Mesothelial cell of epicardium (in vitro differentiated cells): Measurements from ENCODE around the gene RAB40B. TPM values are rescaled to one million over a fixed set of nuclear protein-coding genes. Genes with fewer than 3 reads are reported as not detected.

Source experiments
- DNase-seq, 2 experiments: peaks; one replicate each; pipeline ENCODE4 v3.0.0; 2021; ENCODE audit warnings: low spot score in 2 of 2; ENCODE audit not compliant: unreplicated experiment in 2 of 2
- H3K27ac Mint-ChIP-seq: 2 replicates; pipeline ENCODE4 v1.8.0; 2021; ENCODE audit warnings: mixed read lengths
- H3K27me3 Mint-ChIP-seq: 2 replicates; pipeline ENCODE4 v1.8.0; 2021; ENCODE audit warnings: low read depth, mixed read lengths
- H3K36me3 Mint-ChIP-seq: 2 replicates; pipeline ENCODE4 v1.8.0; 2021; ENCODE audit warnings: mixed read lengths
- H3K4me1 Mint-ChIP-seq: 2 replicates; pipeline ENCODE4 v1.8.0; 2021; ENCODE audit warnings: mixed read lengths
- H3K4me3 Mint-ChIP-seq: 2 replicates; pipeline ENCODE4 v1.8.0; 2021; ENCODE audit warnings: mild to moderate bottlenecking, moderate library complexity, mixed read lengths
- H3K9me3 Mint-ChIP-seq: 2 replicates; pipeline ENCODE4 v1.8.0; 2021; ENCODE audit warnings: mixed read lengths
- CTCF ChIP-seq: fragments of 200-600 bp; sonication (generic); IDR thresholded peaks from one replicate; pipeline ENCODE4 v1.5.0; 2021; ENCODE audit warnings: antibody characterized with exemption; ENCODE audit not compliant: unreplicated experiment
- total RNA-seq: library from RNA; stranded (reverse); gene quantifications from 3 replicates; pipeline ENCODE4 v1.2.1, GENCODE V29; 2021

The RAB40B gene
- total RNA-seq, 1 donor from 2014 or later = 26.5 TPM

- Mint-ChIP-seq H3K4me1 (peaks cover 12% of the 10 kb centered on the region), H3K36me3 (no peaks in the 10 kb centered on the region), H3K27me3 (peaks cover 3% of the 10 kb centered on the region), H3K27ac (no peak overlapping the region), H3K4me3 (no peak overlapping the region), H3K9me3 (no peaks in the 10 kb centered on the region)
- no peak for TF ChIP-seq CTCF
- DNase-seq = no peak
These were observed 4.7 kb upstream of the RAB40B start for GRCh38 chr17:82703036-82703745.

GRCh38 chr17:82702231-82702927, 3.9 kb upstream of the RAB40B start:
- Mint-ChIP-seq H3K4me1 (peaks cover 12% of the 10 kb centered on the region), H3K36me3 (no peaks in the 10 kb centered on the region), H3K4me3 (no peak overlapping the region), H3K27ac (peak overlapping the region; percentile 53), H3K27me3 (peaks cover 4% of the 10 kb centered on the region), H3K9me3 (no peaks in the 10 kb centered on the region)
- TF ChIP-seq CTCF = no peak
- DNase-seq = no peak

GRCh38 chr17:82699551-82699950, 1.1 kb upstream of the RAB40B start:
- Mint-ChIP-seq H3K4me1 (peaks cover 19% of the 10 kb centered on the region), H3K9me3 (peaks cover 4% of the 10 kb centered on the region), H3K27me3 (peaks cover 18% of the 10 kb centered on the region), H3K36me3 (peaks cover 11% of the 10 kb centered on the region), H3K4me3 (peak overlapping the region; percentile 81), H3K27ac (no peak overlapping the region)
- DNase-seq = no peak
- no peak for TF ChIP-seq CTCF

- H3K9me3 Mint-ChIP-seq = peaks cover 7% of the 10 kb centered on the region
- H3K4me1 Mint-ChIP-seq = peaks cover 19% of the 10 kb centered on the region
- peak overlapping the region; percentile 66 for H3K27ac Mint-ChIP-seq
- TF ChIP-seq CTCF = no peak
- no peak for DNase-seq
- peaks cover 18% of the 10 kb centered on the region for H3K27me3 Mint-ChIP-seq
- H3K4me3 Mint-ChIP-seq = peak overlapping the region; percentile 81
- peaks cover 15% of the 10 kb centered on the region for H3K36me3 Mint-ChIP-seq
These were observed 510 bp upstream of the RAB40B start for GRCh38 chr17:82698974-82699442.

- TF ChIP-seq CTCF = no peak
- H3K27me3 Mint-ChIP-seq = peaks cover 18% of the 10 kb centered on the region
- H3K4me3 Mint-ChIP-seq = peak overlapping the region; percentile 64
- H3K4me1 Mint-ChIP-seq = peaks cover 19% of the 10 kb centered on the region
- peaks cover 20% of the 10 kb centered on the region for H3K36me3 Mint-ChIP-seq
- no peak overlapping the region for H3K27ac Mint-ChIP-seq
- DNase-seq = no peak
- H3K9me3 Mint-ChIP-seq = peaks cover 10% of the 10 kb centered on the region
These were observed 762 bp downstream of the RAB40B start for GRCh38 chr17:82697808-82698064.
